ENCODE measurements around the gene HOMER2.
"Not testable (repeated sequence)": the region's sequence is repeated elsewhere in the genome, so short reads cannot be mapped to it uniquely, and the experiment has no call there.

The HOMER2 gene

GRCh38 chr15:82871832-82872484 lies 80.6 kb downstream of the HOMER2 start:
- no peaks in the 10 kb centered on the region for H3K9me3 ChIP-seq (ENCODE audit: insufficient read depth, low read depth, low read length)
- H3K4me3 ChIP-seq (ENCODE audit: low read length) = no peak overlapping the region
- no peaks in the 10 kb centered on the region for H3K27me3 ChIP-seq (ENCODE audit: insufficient read depth, low read length)
- H3K4me1 ChIP-seq (ENCODE audit: insufficient read depth, low read length) = peaks cover 6% of the 10 kb centered on the region
- no peak overlapping the region for H3K27ac ChIP-seq (ENCODE audit: low read length)
- H3K36me3 ChIP-seq (ENCODE audit: insufficient read depth, low read depth, low read length) = no peaks in the 10 kb centered on the region
- H3K9ac ChIP-seq (ENCODE audit: low read depth, low read length) = no peak overlapping the region

GRCh38 chr15:82871358-82871757 lies 81.2 kb downstream of the HOMER2 start:
- Histone ChIP-seq H3K27me3 (ENCODE audit: insufficient read depth, low read length) (no peaks in the 10 kb centered on the region), H3K36me3 (ENCODE audit: insufficient read depth, low read depth, low read length) (no peaks in the 10 kb centered on the region), H3K27ac (ENCODE audit: low read length) (no peak overlapping the region), H3K4me3 (ENCODE audit: low read length) (no peak overlapping the region), H3K9me3 (ENCODE audit: insufficient read depth, low read depth, low read length) (no peaks in the 10 kb centered on the region), H3K9ac (ENCODE audit: low read depth, low read length) (no peak overlapping the region), H3K4me1 (ENCODE audit: insufficient read depth, low read length) (peaks cover 6% of the 10 kb centered on the region)

GRCh38 chr15:82870727-82871320 lies 81.7 kb downstream of the HOMER2 start:
- H3K27ac ChIP-seq (ENCODE audit: low read length) = no peak overlapping the region
- H3K27me3 ChIP-seq (ENCODE audit: insufficient read depth, low read length) = no peaks in the 10 kb centered on the region
- peaks cover 6% of the 10 kb centered on the region for H3K4me1 ChIP-seq (ENCODE audit: insufficient read depth, low read length)
- no peaks in the 10 kb centered on the region for H3K36me3 ChIP-seq (ENCODE audit: insufficient read depth, low read depth, low read length)
- H3K9ac ChIP-seq (ENCODE audit: low read depth, low read length) = no peak overlapping the region
- H3K9me3 ChIP-seq (ENCODE audit: insufficient read depth, low read depth, low read length) = no peaks in the 10 kb centered on the region
- no peak overlapping the region for H3K4me3 ChIP-seq (ENCODE audit: low read length)

- H3K36me3 ChIP-seq (ENCODE audit: insufficient read depth, low read depth, low read length); H3K4me1 ChIP-seq (ENCODE audit: insufficient read depth, low read length); H3K9ac ChIP-seq (ENCODE audit: low read depth, low read length); H3K9me3 ChIP-seq (ENCODE audit: insufficient read depth, low read depth, low read length); H3K4me3 ChIP-seq (ENCODE audit: low read length); H3K27me3 ChIP-seq (ENCODE audit: insufficient read depth, low read length); H3K27ac ChIP-seq (ENCODE audit: low read length): not testable (repeated sequence)
These were observed 86.5 kb downstream of the HOMER2 start for GRCh38 chr15:82865981-82866380.

- H3K36me3 ChIP-seq (ENCODE audit: insufficient read depth, low read depth, low read length); H3K4me1 ChIP-seq (ENCODE audit: insufficient read depth, low read length); H3K4me3 ChIP-seq (ENCODE audit: low read length): not testable (repeated sequence)
These were observed 86.9 kb downstream of the HOMER2 start for GRCh38 chr15:82865581-82865980.

GRCh38 chr15:82864967-82865366 lies 87.6 kb downstream of the HOMER2 start:
- Histone ChIP-seq H3K27ac (ENCODE audit: low read length) (no peak overlapping the region), H3K4me3 (ENCODE audit: low read length) (no peak overlapping the region), H3K36me3 (ENCODE audit: insufficient read depth, low read depth, low read length) (no peaks in the 10 kb centered on the region), H3K9ac (ENCODE audit: low read depth, low read length) (no peak overlapping the region), H3K9me3 (ENCODE audit: insufficient read depth, low read depth, low read length) (no peaks in the 10 kb centered on the region), H3K4me1 (ENCODE audit: insufficient read depth, low read length) (peaks cover 6% of the 10 kb centered on the region), H3K27me3 (ENCODE audit: insufficient read depth, low read length) (no peaks in the 10 kb centered on the region)

More at GRCh38 chr15:82865581-82865980, 86.9 kb downstream of the HOMER2 start:
- not testable (repeated sequence) for H3K9me3 ChIP-seq (ENCODE audit: insufficient read depth, low read depth, low read length); H3K27me3 ChIP-seq (ENCODE audit: insufficient read depth, low read length); H3K9ac ChIP-seq (ENCODE audit: low read depth, low read length); H3K27ac ChIP-seq (ENCODE audit: low read length)

- Histone ChIP-seq H3K4me3 (ENCODE audit: low read length) (no peak overlapping the region), H3K27ac (ENCODE audit: low read length) (no peak overlapping the region), H3K36me3 (ENCODE audit: insufficient read depth, low read depth, low read length) (no peaks in the 10 kb centered on the region), H3K9me3 (ENCODE audit: insufficient read depth, low read depth, low read length) (no peaks in the 10 kb centered on the region), H3K27me3 (ENCODE audit: insufficient read depth, low read length) (no peaks in the 10 kb centered on the region), H3K4me1 (ENCODE audit: insufficient read depth, low read length) (peaks cover 6% of the 10 kb centered on the region), H3K9ac (ENCODE audit: low read depth, low read length) (no peak overlapping the region)
These were observed 89.6 kb downstream of the HOMER2 start for GRCh38 chr15:82862886-82863285.

- H3K27me3 ChIP-seq (ENCODE audit: insufficient read depth, low read length) = no peaks in the 10 kb centered on the region
- no peak overlapping the region for H3K4me3 ChIP-seq (ENCODE audit: low read length)
- no peaks in the 10 kb centered on the region for H3K36me3 ChIP-seq (ENCODE audit: insufficient read depth, low read depth, low read length)
- no peaks in the 10 kb centered on the region for H3K4me1 ChIP-seq (ENCODE audit: insufficient read depth, low read length)
- no peak overlapping the region for H3K27ac ChIP-seq (ENCODE audit: low read length)
- no peaks in the 10 kb centered on the region for H3K9me3 ChIP-seq (ENCODE audit: insufficient read depth, low read depth, low read length)
- no peak overlapping the region for H3K9ac ChIP-seq (ENCODE audit: low read depth, low read length)
These were observed 93.6 kb downstream of the HOMER2 start for GRCh38 chr15:82858932-82859331.

- Histone ChIP-seq H3K4me1 (ENCODE audit: insufficient read depth, low read length) (no peaks in the 10 kb centered on the region), H3K27me3 (ENCODE audit: insufficient read depth, low read length) (no peaks in the 10 kb centered on the region)
These were observed 95.9 kb downstream of the HOMER2 start for GRCh38 chr15:82856397-82857170.

GRCh38 chr15:82855286-82856100 lies 97.0 kb downstream of the HOMER2 start:
- Histone ChIP-seq H3K27me3 (ENCODE audit: insufficient read depth, low read length) (no peaks in the 10 kb centered on the region), H3K4me1 (ENCODE audit: insufficient read depth, low read length) (no peaks in the 10 kb centered on the region), H3K4me3 (ENCODE audit: low read length) (no peak overlapping the region), H3K36me3 (ENCODE audit: insufficient read depth, low read depth, low read length) (no peaks in the 10 kb centered on the region), H3K9ac (ENCODE audit: low read depth, low read length) (no peak overlapping the region), H3K27ac (ENCODE audit: low read length) (no peak overlapping the region), H3K9me3 (ENCODE audit: insufficient read depth, low read depth, low read length) (no peaks in the 10 kb centered on the region)

More at GRCh38 chr15:82856397-82857170, 95.9 kb downstream of the HOMER2 start:
- H3K27ac ChIP-seq (ENCODE audit: low read length) = no peak overlapping the region
- no peaks in the 10 kb centered on the region for H3K9me3 ChIP-seq (ENCODE audit: insufficient read depth, low read depth, low read length)
- no peak overlapping the region for H3K4me3 ChIP-seq (ENCODE audit: low read length)
- H3K36me3 ChIP-seq (ENCODE audit: insufficient read depth, low read depth, low read length) = no peaks in the 10 kb centered on the region
- no peak overlapping the region for H3K9ac ChIP-seq (ENCODE audit: low read depth, low read length)

GRCh38 chr15:82854554-82854953 lies 98.0 kb downstream of the HOMER2 start:
- Histone ChIP-seq H3K27me3 (ENCODE audit: insufficient read depth, low read length) (no peaks in the 10 kb centered on the region), H3K9me3 (ENCODE audit: insufficient read depth, low read depth, low read length) (no peaks in the 10 kb centered on the region), H3K9ac (ENCODE audit: low read depth, low read length) (no peak overlapping the region), H3K36me3 (ENCODE audit: insufficient read depth, low read depth, low read length) (no peaks in the 10 kb centered on the region), H3K27ac (ENCODE audit: low read length) (no peak overlapping the region), H3K4me1 (ENCODE audit: insufficient read depth, low read length) (no peaks in the 10 kb centered on the region), H3K4me3 (ENCODE audit: low read length) (no peak overlapping the region)

Data from iPS-20b (cell line).